ENCODE data around the gene FAM110C.
"Not testable (repeated sequence)": the region's sequence is repeated elsewhere in the genome, so short reads cannot be mapped to it uniquely, and the experiment has no call there.

Gene FAM110C

GRCh38 chr2:46471-47345, at the start of gene FAM110C:
FAM110C (minus strand) TSS chr2:46505; CDS start chr2:46385, 120 bp downstream.
- DNase-seq (ENCODE audit: low read depth in 2 of 2), result peak in 1 of 2 donors; percentile 18

- no peak for DNase-seq (ENCODE audit: low read depth in 2 of 2)
These were observed 46.0 kb upstream of the FAM110C start for GRCh38 chr2:92326-92725.

- DNase-seq (ENCODE audit: low read depth in 2 of 2), result no peak
These were observed 44.5 kb upstream of the FAM110C start for GRCh38 chr2:90645-91312.

GRCh38 chr2:85761-86160, 39.5 kb upstream of the FAM110C start:
- no peak for DNase-seq (ENCODE audit: low read depth in 2 of 2)

GRCh38 chr2:84121-84520, 37.8 kb upstream of the FAM110C start:
- no peak for DNase-seq (ENCODE audit: low read depth in 2 of 2)

- no peak for DNase-seq (ENCODE audit: low read depth in 2 of 2)
These were observed 34.8 kb upstream of the FAM110C start for GRCh38 chr2:80971-81736.

GRCh38 chr2:80378-80777, 34.1 kb upstream of the FAM110C start:
- DNase-seq (ENCODE audit: low read depth in 2 of 2), result no peak

- DNase-seq (ENCODE audit: low read depth in 2 of 2), result no peak
These were observed 25.2 kb upstream of the FAM110C start for GRCh38 chr2:71309-72035.

DNA sequence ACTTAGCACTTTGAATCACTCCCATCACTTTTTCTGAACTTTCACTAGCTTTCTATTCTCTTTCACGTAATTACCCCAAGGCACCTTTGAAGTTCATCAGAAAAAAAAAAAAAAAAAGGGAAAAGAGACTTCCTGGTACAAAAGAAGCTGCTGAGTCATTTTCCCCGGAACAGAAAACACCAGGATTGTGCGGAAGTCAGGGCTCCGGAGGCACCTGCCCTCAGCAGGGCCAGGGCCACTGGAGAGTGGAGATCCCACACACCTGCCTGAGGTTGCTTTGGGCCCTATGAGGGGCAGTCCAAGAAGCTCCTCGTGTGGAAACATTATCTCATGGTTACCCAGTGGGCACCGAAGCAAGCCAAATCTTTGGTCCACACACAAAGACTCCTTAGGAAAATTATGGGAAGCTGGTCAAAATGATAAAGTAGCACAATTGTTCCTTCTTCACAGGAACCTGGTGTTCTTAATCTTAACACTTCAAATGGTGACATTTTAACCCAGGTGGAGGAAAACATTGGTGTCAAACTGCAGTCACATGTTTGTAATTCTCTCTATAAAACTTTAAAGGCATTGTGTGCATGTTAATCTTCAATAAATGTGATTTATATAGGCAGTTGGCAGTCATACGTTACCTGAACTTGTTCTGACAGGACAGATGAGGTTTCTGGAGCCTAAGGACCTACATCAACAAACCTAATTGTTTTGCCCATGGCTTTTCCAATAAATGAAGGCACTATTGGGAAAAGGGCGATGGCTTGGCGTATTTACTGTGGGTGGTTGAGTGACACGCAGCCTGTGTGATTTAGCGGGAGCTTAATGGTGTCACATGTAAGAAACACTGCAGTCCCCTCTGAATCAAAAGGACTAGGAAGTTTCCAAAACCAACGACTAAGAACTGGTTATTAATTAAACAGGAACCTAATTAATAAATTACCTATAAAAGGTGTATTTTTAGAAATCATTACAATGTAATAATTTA, 23.4 kb upstream of the FAM110C start:
- no peak for DNase-seq (ENCODE audit: low read depth in 2 of 2)

- not testable (repeated sequence) for DNase-seq (ENCODE audit: low read depth in 2 of 2)
These were observed 22.3 kb upstream of the FAM110C start for GRCh38 chr2:68637-69036.

DNA sequence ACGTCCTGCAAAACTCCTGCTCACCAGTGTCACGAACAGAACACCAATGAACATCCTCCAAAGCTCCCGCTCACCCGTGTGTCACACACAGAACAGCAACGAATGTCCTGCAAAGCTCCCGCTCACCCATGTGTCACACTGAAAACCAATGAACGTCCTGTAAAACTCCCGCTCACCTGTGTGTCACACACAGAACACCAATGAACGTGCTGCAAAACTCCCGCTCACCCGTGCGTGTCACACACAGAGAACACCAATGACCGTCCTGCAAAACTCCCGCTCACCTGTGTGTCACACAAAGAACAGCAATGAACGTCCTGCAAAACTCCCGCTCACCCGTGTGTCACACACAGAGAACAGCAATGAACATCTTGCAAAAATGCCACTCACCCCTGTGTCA, 20.5 kb upstream of the FAM110C start:
- no peak for DNase-seq (ENCODE audit: low read depth in 2 of 2)

- DNase-seq (ENCODE audit: low read depth in 2 of 2), result no peak
These were observed 18.8 kb upstream of the FAM110C start for GRCh38 chr2:65121-65520.

DNA sequence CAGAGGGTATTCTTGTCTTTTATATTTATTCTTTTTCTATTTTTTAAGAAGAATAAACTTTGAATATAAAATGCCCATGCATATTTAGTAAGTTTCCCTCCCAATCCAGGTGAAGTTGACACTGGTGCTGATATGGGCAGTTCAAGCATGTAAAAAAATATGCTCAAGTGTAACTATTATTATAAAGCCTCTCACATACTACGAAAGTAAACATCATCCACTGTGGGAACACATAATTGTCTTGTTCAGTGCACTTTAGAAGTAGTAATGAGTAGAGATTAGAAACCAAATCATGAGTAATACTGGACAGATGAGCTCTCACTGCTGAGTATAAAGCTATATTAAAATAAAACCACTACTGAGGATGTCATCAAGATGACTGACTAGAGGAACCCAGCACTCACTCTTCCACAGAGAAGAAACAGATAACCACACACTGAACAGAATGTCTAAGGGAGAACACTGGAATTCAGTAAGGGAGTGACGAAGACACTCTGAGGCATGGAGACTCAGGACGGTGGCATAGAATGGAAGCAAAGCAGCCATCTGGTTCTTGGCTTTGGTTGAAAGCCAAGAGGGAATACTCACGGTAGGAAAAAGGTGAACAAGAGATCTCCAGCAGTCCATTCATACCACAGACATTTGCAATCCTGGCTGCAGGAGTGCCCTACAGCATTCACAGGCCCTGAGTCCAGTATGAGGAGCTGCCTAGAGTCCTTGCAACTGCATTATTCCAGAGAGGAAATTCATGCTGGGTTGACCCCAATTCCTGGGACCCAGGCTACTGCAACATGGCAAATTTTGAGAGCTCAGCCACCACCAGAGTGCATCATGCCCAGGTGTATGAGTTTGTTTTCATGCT, 9.5 kb upstream of the FAM110C start:
- DNase-seq (ENCODE audit: low read depth in 2 of 2), result no peak

GRCh38 chr2:51613-52012, 5.3 kb upstream of the FAM110C start:
- DNase-seq (ENCODE audit: low read depth in 2 of 2), result no peak

GRCh38 chr2:47737-48136, 1.4 kb upstream of the FAM110C start:
- no peak for DNase-seq (ENCODE audit: low read depth in 2 of 2)

DNA sequence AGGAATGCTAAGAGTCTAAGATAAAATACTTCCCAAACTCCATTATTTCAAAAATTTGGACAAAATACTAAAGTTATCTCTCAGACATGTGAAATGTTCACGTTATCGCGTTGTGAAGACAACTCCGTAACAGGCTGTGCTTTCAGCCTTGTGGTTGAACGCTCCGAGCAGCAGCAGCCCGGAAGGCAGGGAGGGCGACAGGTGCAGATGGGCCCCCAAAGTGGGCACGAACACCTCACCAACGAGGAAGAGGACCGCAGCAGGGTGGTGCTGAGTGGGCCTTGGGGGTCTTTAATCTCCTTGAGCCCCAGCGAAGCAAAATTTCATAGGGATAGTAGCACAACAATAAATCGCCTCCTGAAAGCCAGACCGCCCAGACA, 1.0 kb upstream of the FAM110C start:
- no peak for DNase-seq (ENCODE audit: low read depth in 2 of 2)

- no peak for DNase-seq (ENCODE audit: low read depth in 2 of 2)
These were observed 204 bp downstream of the FAM110C start for GRCh38 chr2:46131-46470.

GRCh38 chr2:45342-46130, 769 bp downstream of the FAM110C start:
- DNase-seq (ENCODE audit: low read depth in 2 of 2), result no peak

DNA sequence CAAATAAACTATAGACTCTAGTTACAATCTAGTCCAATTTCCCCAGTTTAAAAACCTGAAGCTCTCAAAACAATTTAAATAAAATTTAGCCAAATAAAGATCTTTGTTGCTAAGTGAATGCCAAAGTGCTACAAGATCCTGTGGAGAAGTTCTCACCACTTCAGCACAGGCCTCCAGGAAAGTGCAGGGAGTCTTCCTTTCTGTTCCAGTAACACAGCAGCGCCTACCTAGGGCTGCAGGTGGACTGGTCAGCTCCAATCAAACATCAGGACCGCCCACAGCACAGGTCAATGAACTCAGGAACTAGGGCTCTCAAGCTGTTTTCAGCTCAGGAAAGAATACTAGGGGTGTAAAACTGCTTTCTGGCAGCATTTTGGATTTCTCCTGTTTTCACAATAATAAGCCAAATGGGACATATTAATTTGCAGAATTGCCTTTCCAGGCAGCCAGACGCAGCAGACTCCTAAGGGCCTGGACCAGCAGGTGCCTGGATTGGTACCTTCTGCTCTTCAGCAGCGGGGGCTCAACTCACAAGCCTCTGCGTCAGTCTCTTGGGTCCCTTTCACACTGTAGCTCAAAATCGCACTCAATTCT, 1.5 kb downstream of the FAM110C start:
- no peak for DNase-seq (ENCODE audit: low read depth in 2 of 2)

Data from stimulated activated CD8-positive, alpha-beta memory T cell treated with anti-CD3 and anti-CD28 coated beads, Interleukin-15, amount 100 ng/mL, for 48 hours (primary cell).